Hematopoietic multipotent progenitor cell treated with erythropoietin and hydrocortisone succinate and interleukin-3 and kit ligand, for 15 days (in vitro differentiated cells): ENCODE measurements around the gene ATR.

Experiments
- DNase-seq: peaks from one replicate; pipeline ENCODE4 v3.0.0-alpha.2; 2015; ENCODE audit warnings: low spot score

Gene ATR

GRCh38 chr3:142509079-142509478 is 69.5 kb downstream of the ATR start:
- DNase-seq: no peak

GRCh38 chr3:142507241-142507640 is 71.3 kb downstream of the ATR start:
- no peak for DNase-seq

- no peak for DNase-seq
These were observed 76.1 kb downstream of the ATR start for GRCh38 chr3:142502187-142502985.

GRCh38 chr3:142501004-142501926 is 77.3 kb downstream of the ATR start:
- no peak for DNase-seq

GRCh38 chr3:142500211-142500610 is 78.3 kb downstream of the ATR start:
- DNase-seq: no peak

GRCh38 chr3:142498397-142499180 is 79.9 kb downstream of the ATR start:
- DNase-seq: no peak

GRCh38 chr3:142497729-142498128 is 80.8 kb downstream of the ATR start:
- DNase-seq: no peak

- no peak for DNase-seq
These were observed 83.4 kb downstream of the ATR start for GRCh38 chr3:142495103-142495502.

- no peak for DNase-seq
These were observed 86.3 kb downstream of the ATR start for GRCh38 chr3:142492184-142492583.

- DNase-seq: no peak
These were observed 88.8 kb downstream of the ATR start for GRCh38 chr3:142489572-142490323.

- DNase-seq: no peak
These were observed 93.6 kb downstream of the ATR start for GRCh38 chr3:142484912-142485435.

- DNase-seq: no peak
These were observed 97.3 kb downstream of the ATR start for GRCh38 chr3:142481196-142481595.

- no peak for DNase-seq
These were observed 107.7 kb downstream of the ATR start for GRCh38 chr3:142470826-142471225.

GRCh38 chr3:142468456-142468855 is 110.1 kb downstream of the ATR start:
- no peak for DNase-seq

- DNase-seq: no peak
These were observed 110.8 kb downstream of the ATR start for GRCh38 chr3:142467768-142468167.

- no peak for DNase-seq
These were observed 117.8 kb downstream of the ATR start for GRCh38 chr3:142460689-142461088.

- no peak for DNase-seq
These were observed 118.6 kb downstream of the ATR start for GRCh38 chr3:142459929-142460328.

- no peak for DNase-seq
These were observed 119.4 kb downstream of the ATR start for GRCh38 chr3:142459096-142459495.

GRCh38 chr3:142450881-142451280 is 127.7 kb downstream of the ATR start:
- no peak for DNase-seq

- no peak for DNase-seq
These were observed 128.3 kb downstream of the ATR start for GRCh38 chr3:142450189-142450588.
